HG03025 (cell line): Measurements from ENCODE around the gene CCDC107.
A peak's percentile ranks its signal among the peaks of the same experiment; 100 is the strongest.
"Not testable (repeated sequence)": the region's sequence is repeated elsewhere in the genome, so short reads cannot be mapped to it uniquely, and the experiment has no call there.

Experiments
- ATAC-seq: cut with Tn5 transposase; IDR thresholded peaks from one replicate; pipeline ENCODE4 v1.9.1; 2021; ENCODE audit warnings: mild to moderate bottlenecking, moderate library complexity; ENCODE audit not compliant: unreplicated experiment, low FRiP score

Gene CCDC107

GRCh38 chr9:35637427-35637955, 20.6 kb upstream of the CCDC107 start:
- ATAC-seq, result not testable (repeated sequence)

GRCh38 chr9:35638751-35639150, 19.3 kb upstream of the CCDC107 start:
- not testable (repeated sequence) for ATAC-seq

- not testable (repeated sequence) for ATAC-seq
Observed at GRCh38 chr9:35639225-35639624, 18.9 kb upstream of the CCDC107 start.

- ATAC-seq, result no peak
Observed at GRCh38 chr9:35639631-35640030, 18.5 kb upstream of the CCDC107 start.

GRCh38 chr9:35640431-35640830, 17.7 kb upstream of the CCDC107 start:
- ATAC-seq, result not testable (repeated sequence)

GRCh38 chr9:35641478-35641877, 16.6 kb upstream of the CCDC107 start:
- not testable (repeated sequence) for ATAC-seq

- no peak for ATAC-seq
Observed at GRCh38 chr9:35643046-35643445, 15.0 kb upstream of the CCDC107 start.

- not testable (repeated sequence) for ATAC-seq
Observed at GRCh38 chr9:35645736-35646135, 12.4 kb upstream of the CCDC107 start.

- no peak for ATAC-seq
Observed at GRCh38 chr9:35646153-35646532, 11.9 kb upstream of the CCDC107 start.

GRCh38 chr9:35646533-35647265, 11.4 kb upstream of the CCDC107 start:
- peak; percentile 85 for ATAC-seq

GRCh38 chr9:35649431-35650340, 8.4 kb upstream of the CCDC107 start:
- ATAC-seq, result no peak

GRCh38 chr9:35650341-35651158, 7.5 kb upstream of the CCDC107 start, which contains the start of gene SIT1:
Gene SIT1, minus strand, starts transcription at chr9:35650931. Its CDS starts 78 bp downstream, at chr9:35650853.
- ATAC-seq, result no peak

- no peak for ATAC-seq
Observed at GRCh38 chr9:35651956-35652828, 5.9 kb upstream of the CCDC107 start.

- ATAC-seq, result no peak
Observed at GRCh38 chr9:35652829-35653209, 5.3 kb upstream of the CCDC107 start.

GRCh38 chr9:35653611-35654010, 4.5 kb upstream of the CCDC107 start:
- ATAC-seq, result no peak

- ATAC-seq, result no peak
Observed at GRCh38 chr9:35656348-35656747, 1.7 kb upstream of the CCDC107 start.

GRCh38 chr9:35656831-35657545, 1.1 kb upstream of the CCDC107 start:
- peak; percentile 4 for ATAC-seq

- ATAC-seq, result peak; percentile 80
Observed at GRCh38 chr9:35657546-35658136, 451 bp upstream of the CCDC107 start, which contains the start of gene RMRP. Gene RMRP, minus strand, starts transcription at chr9:35658019.

GRCh38 chr9:35658968-35659220, 802 bp downstream of the CCDC107 start:
- no peak for ATAC-seq
